GM21515 (cell line): Measurements from ENCODE around the gene CMTM8.

Experiments
- ATAC-seq: cut with Tn5 transposase; IDR thresholded peaks from one replicate; pipeline ENCODE4 v1.9.1; 2021; ENCODE audit not compliant: unreplicated experiment

The CMTM8 gene

GRCh38 chr3:32276279-32276841, 37.9 kb downstream of the CMTM8 start:
- no peak for ATAC-seq

GRCh38 chr3:32278714-32279113, 40.2 kb downstream of the CMTM8 start:
- ATAC-seq, result no peak

GRCh38 chr3:32280262-32280910, 41.9 kb downstream of the CMTM8 start:
- ATAC-seq, result no peak

GRCh38 chr3:32281570-32282106, 43.2 kb downstream of the CMTM8 start:
- ATAC-seq, result no peak

- ATAC-seq, result no peak
These were observed 44.2 kb downstream of the CMTM8 start for GRCh38 chr3:32282578-32283154.

- ATAC-seq, result no peak
These were observed 44.8 kb downstream of the CMTM8 start for GRCh38 chr3:32283304-32283703.

GRCh38 chr3:32284443-32285212, 46.1 kb downstream of the CMTM8 start:
- ATAC-seq, result no peak

- no peak for ATAC-seq
These were observed 47.4 kb downstream of the CMTM8 start for GRCh38 chr3:32285891-32286290.

GRCh38 chr3:32288819-32289218, 50.3 kb downstream of the CMTM8 start:
- no peak for ATAC-seq

GRCh38 chr3:32290619-32291018, 52.1 kb downstream of the CMTM8 start:
- ATAC-seq, result no peak

- no peak for ATAC-seq
These were observed 53.8 kb downstream of the CMTM8 start for GRCh38 chr3:32292085-32292796.

- ATAC-seq, result no peak
These were observed 55.4 kb downstream of the CMTM8 start for GRCh38 chr3:32293903-32294302.

- ATAC-seq, result peak; percentile 74
These were observed 58.0 kb downstream of the CMTM8 start for GRCh38 chr3:32296251-32297204.

GRCh38 chr3:32297366-32297765, 58.9 kb downstream of the CMTM8 start:
- no peak for ATAC-seq

- no peak for ATAC-seq
These were observed 62.9 kb downstream of the CMTM8 start for GRCh38 chr3:32301426-32301825.

GRCh38 chr3:32302601-32303398, 64.3 kb downstream of the CMTM8 start:
- ATAC-seq, result no peak

GRCh38 chr3:32303399-32303747, 64.9 kb downstream of the CMTM8 start:
- ATAC-seq, result no peak

- ATAC-seq, result no peak
These were observed 65.7 kb downstream of the CMTM8 start for GRCh38 chr3:32303977-32304881.
